OCI-LY1 (cell line): ENCODE measurements around the gene C8A.

Experiments used
- H2AFZ ChIP-seq: fragments of 200-600 bp; sonication (generic), shearing (Covaris generic); 2 replicates; pipeline ENCODE4 v1.6.0; 2014; ENCODE audit warnings: antibody characterized with exemption, mild to moderate bottlenecking, low read length
- H3F3A ChIP-seq: fragments of 200-600 bp; sonication (generic), shearing (Covaris generic); 2 replicates; pipeline ENCODE4 v1.6.0; 2014; ENCODE audit warnings: mild to moderate bottlenecking, antibody characterized with exemption, low read length, moderate library complexity; ENCODE audit not compliant: insufficient read depth
- H3K27ac ChIP-seq: fragments of 200-600 bp; sonication (generic); 2 replicates; pipeline ENCODE4 v1.5.1; 2014; ENCODE audit warnings: low read length, mixed run types, mild to moderate bottlenecking, low read depth; ENCODE audit not compliant: poor library complexity, severe bottlenecking
- H3K27me3 ChIP-seq: fragments of 200-600 bp; sonication (generic); 2 replicates; pipeline ENCODE4 v1.6.0; 2014; ENCODE audit warnings: antibody characterized with exemption, mild to moderate bottlenecking, low read length, moderate library complexity; ENCODE audit not compliant: insufficient read depth
- H3K36me3 ChIP-seq: fragments of 200-600 bp; sonication (generic); 2 replicates; pipeline ENCODE4 v1.6.1; 2014; ENCODE audit warnings: mild to moderate bottlenecking, antibody characterized with exemption, low read length, moderate library complexity, mixed read lengths; ENCODE audit not compliant: insufficient read depth
- H3K4me1 ChIP-seq: fragments of 200-600 bp; sonication (generic); 2 replicates; pipeline ENCODE4 v1.5.1; 2014; ENCODE audit warnings: mild to moderate bottlenecking, low read length, moderate library complexity; ENCODE audit not compliant: insufficient read depth, severe bottlenecking
- H3K4me2 ChIP-seq: fragments of 200-600 bp; sonication (generic), shearing (Covaris generic); 2 replicates; pipeline ENCODE4 v1.6.1; 2014; ENCODE audit warnings: low read length
- H3K4me3 ChIP-seq: fragments of 200-600 bp; sonication (generic); 2 replicates; pipeline ENCODE4 v1.5.1; 2014; ENCODE audit warnings: low read length, low read depth, mild to moderate bottlenecking, mixed read lengths; ENCODE audit not compliant: poor library complexity, severe bottlenecking
- H3K79me2 ChIP-seq: fragments of 200-600 bp; shearing (Covaris generic); 2 replicates; pipeline ENCODE4 v1.6.1; 2016; ENCODE audit warnings: mixed run types, low read length, mixed read lengths; ENCODE audit not compliant: insufficient read depth
- H3K9ac ChIP-seq: fragments of 200-600 bp; sonication (generic), shearing (Covaris generic); 2 replicates; pipeline ENCODE4 v1.6.1; 2014; ENCODE audit warnings: mild to moderate bottlenecking, low read length, mixed read lengths
- H3K9me2 ChIP-seq: fragments of 200-600 bp; sonication (generic), shearing (Covaris generic); 2 replicates; pipeline ENCODE4 v1.6.1; 2014; ENCODE audit warnings: low read depth, mild to moderate bottlenecking, low read length, mixed read lengths
- H3K9me3 ChIP-seq: fragments of 200-600 bp; shearing (Covaris generic); 2 replicates; pipeline ENCODE4 v1.6.1; 2014; ENCODE audit warnings: low read length, mixed read lengths
- H4K20me1 ChIP-seq: fragments of 200-600 bp; sonication (generic), shearing (Covaris generic); 2 replicates; pipeline ENCODE4 v1.6.0; 2016; ENCODE audit warnings: mild to moderate bottlenecking, low read length; ENCODE audit not compliant: insufficient read depth
- CTCF ChIP-seq: fragments of 200-600 bp; sonication (generic), shearing (Covaris generic); IDR thresholded peaks from 2 replicates; pipeline ENCODE4 v1.5.1; 2017; ENCODE audit warnings: mild to moderate bottlenecking, antibody characterized with exemption, low read length, moderate library complexity, mixed read lengths
- EZH2 ChIP-seq: fragments of 200-600 bp; sonication (generic), shearing (Covaris generic); IDR thresholded peaks from 2 replicates; pipeline ENCODE4 v1.8.0; 2017; ENCODE audit warnings: borderline replicate concordance, mixed run types, mild to moderate bottlenecking, antibody characterized with exemption, low read length, moderate library complexity, mixed read lengths

C8A gene

DNA sequence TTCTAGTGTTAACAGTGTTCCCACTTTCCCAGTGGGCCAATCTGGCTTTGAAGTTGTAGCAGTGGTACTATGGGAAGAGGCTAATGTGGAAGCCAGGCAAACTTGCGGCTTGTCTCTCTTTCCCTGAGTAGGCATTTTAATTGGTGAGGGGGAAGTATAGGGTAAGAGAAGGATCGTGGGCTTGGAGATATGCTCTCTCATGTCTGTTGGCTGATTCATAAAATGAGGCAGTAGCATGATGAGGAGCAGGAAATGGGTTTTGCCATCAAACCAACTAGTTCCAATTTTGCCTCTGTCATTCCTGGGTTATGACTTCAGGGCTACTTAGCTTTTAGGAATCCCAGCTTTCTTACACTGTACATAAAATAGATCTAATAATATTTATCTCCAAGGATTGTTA is 12.1 kb downstream of the C8A start:
- Histone ChIP-seq H3F3A (no peaks in the 10 kb centered on the region), H3K9me3 (no peaks in the 10 kb centered on the region), H3K4me1 (no peaks in the 10 kb centered on the region), H3K4me2 (no peak overlapping the region), H3K27ac (no peak overlapping the region), H3K9me2 (no peaks in the 10 kb centered on the region), H3K27me3 (no peaks in the 10 kb centered on the region), H2AFZ (no peak overlapping the region), H3K9ac (no peak overlapping the region), H3K4me3 (no peak overlapping the region), H4K20me1 (no peaks in the 10 kb centered on the region), H3K79me2 (no peaks in the 10 kb centered on the region), H3K36me3 (no peaks in the 10 kb centered on the region)
- TF ChIP-seq CTCF (no peak), EZH2 (no peak)

- no peak overlapping the region for H3K4me2 ChIP-seq
- H2AFZ ChIP-seq, result no peak overlapping the region
- no peaks in the 10 kb centered on the region for H3K9me3 ChIP-seq
- H3K79me2 ChIP-seq, result no peaks in the 10 kb centered on the region
- H3K4me1 ChIP-seq, result no peaks in the 10 kb centered on the region
- TF ChIP-seq CTCF (no peak), EZH2 (no peak)
- H3F3A ChIP-seq, result no peaks in the 10 kb centered on the region
- H3K27ac ChIP-seq, result no peak overlapping the region
- H3K9me2 ChIP-seq, result no peaks in the 10 kb centered on the region
- H3K27me3 ChIP-seq, result no peaks in the 10 kb centered on the region
- no peaks in the 10 kb centered on the region for H4K20me1 ChIP-seq
- no peak overlapping the region for H3K4me3 ChIP-seq
- no peaks in the 10 kb centered on the region for H3K36me3 ChIP-seq
- no peak overlapping the region for H3K9ac ChIP-seq
These were observed 12.9 kb downstream of the C8A start for GRCh38 chr1:56867491-56867890.

DNA sequence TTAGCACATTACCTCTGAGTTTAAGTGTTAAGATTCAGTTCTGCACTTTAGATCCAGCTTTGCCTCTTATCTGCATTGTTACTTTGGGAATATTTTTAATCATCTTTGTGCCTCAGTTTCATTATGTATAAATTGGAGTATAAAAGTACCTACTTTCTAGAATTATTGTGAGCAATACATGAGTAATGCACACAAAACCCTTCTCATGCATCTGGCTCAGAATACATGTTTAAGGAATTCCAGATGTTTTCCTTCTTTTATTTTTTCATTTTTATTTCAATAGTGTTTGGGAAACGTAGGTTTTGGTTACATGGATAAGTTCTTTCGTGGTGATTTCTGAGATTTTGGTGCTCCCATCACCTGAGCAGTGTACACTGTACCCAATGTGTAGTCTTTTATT is 14.2 kb downstream of the C8A start:
- TF ChIP-seq CTCF (no peak), EZH2 (no peak)
- Histone ChIP-seq H3F3A (no peaks in the 10 kb centered on the region), H3K4me1 (no peaks in the 10 kb centered on the region), H3K36me3 (no peaks in the 10 kb centered on the region), H3K9ac (no peak overlapping the region), H3K79me2 (no peaks in the 10 kb centered on the region), H2AFZ (no peak overlapping the region), H3K9me3 (no peaks in the 10 kb centered on the region), H3K27ac (no peak overlapping the region), H3K4me2 (no peak overlapping the region), H3K4me3 (no peak overlapping the region), H4K20me1 (no peaks in the 10 kb centered on the region), H3K9me2 (no peaks in the 10 kb centered on the region), H3K27me3 (no peaks in the 10 kb centered on the region)
